HG03457 (cell line): ENCODE data around the gene IFT88.

Experiments
- ATAC-seq: cut with Tn5 transposase; IDR thresholded peaks from one replicate; pipeline ENCODE4 v1.9.1; 2021; ENCODE audit warnings: moderate number of reproducible peaks; ENCODE audit not compliant: unreplicated experiment

The IFT88 gene

DNA sequence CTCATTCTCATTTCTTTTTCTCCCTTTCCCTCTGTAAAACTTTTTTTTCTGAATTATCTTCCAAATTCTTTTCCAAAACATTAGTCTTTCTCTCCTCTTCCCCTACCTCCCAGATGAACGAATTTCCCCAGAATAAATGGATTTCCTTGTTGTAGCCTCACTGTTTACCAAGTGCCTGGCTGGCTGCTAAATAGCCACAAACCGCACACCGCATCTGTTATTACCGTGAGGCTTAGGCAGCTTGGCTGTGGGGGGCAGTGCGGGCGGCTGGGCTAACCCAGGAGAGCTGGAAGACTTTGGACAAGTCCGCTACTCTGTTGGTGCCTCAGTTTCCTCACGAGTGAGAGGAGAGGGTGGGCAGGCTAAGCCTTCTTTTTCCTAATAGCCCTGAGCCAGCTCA lies 147.2 kb downstream of the IFT88 start:
- no peak for ATAC-seq

GRCh38 chr13:20714563-20715329 lies 147.8 kb downstream of the IFT88 start:
- no peak for ATAC-seq

DNA sequence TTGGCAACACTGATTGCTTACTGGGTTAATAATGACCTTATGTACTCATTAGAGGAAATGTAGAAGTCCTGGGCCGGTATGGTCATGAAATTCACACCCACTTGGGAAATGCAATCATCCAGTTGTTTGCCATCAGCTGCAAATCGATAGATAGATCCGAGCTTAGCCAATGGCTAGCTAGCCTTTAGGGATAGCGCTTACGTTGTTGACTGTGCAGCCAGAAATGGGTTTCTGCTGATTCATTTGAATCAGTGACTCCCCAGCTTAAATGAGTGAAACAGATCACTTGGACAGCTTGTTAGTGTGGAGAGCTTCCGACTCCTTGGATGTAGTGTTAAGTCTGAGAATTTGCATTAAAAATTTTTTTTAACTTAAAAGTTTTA lies 148.4 kb downstream of the IFT88 start:
- no peak for ATAC-seq

- ATAC-seq: no peak
Measured at GRCh38 chr13:20716951-20717350, 150.0 kb downstream of the IFT88 start.

GRCh38 chr13:20717581-20718542 lies 150.9 kb downstream of the IFT88 start:
- no peak for ATAC-seq

- no peak for ATAC-seq
Measured at GRCh38 chr13:20718958-20719566, 152.1 kb downstream of the IFT88 start.

DNA sequence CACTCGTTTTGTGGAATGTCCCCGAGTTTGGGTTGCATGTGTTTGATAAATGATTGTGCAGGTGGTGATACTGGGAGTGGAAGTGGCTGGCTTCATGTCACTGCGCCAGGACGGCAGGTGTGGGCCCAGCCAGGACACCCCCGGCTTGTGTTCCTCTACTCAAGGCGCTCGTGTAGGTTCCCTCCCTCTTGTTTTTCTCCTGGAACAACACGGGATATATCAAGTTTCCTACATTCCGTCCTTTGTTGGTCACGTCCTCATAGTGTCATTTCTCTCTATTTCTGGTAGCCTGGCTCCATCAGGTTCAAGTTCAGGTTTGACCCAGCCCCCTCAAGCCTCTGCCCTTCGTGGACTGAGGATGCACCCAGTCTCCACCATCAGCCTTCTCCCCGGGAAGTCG lies 152.8 kb downstream of the IFT88 start:
- no peak for ATAC-seq

- no peak for ATAC-seq
Measured at GRCh38 chr13:20720499-20720898, 153.5 kb downstream of the IFT88 start.

- no peak for ATAC-seq
Measured at GRCh38 chr13:20721058-20721453, 154.1 kb downstream of the IFT88 start.

DNA sequence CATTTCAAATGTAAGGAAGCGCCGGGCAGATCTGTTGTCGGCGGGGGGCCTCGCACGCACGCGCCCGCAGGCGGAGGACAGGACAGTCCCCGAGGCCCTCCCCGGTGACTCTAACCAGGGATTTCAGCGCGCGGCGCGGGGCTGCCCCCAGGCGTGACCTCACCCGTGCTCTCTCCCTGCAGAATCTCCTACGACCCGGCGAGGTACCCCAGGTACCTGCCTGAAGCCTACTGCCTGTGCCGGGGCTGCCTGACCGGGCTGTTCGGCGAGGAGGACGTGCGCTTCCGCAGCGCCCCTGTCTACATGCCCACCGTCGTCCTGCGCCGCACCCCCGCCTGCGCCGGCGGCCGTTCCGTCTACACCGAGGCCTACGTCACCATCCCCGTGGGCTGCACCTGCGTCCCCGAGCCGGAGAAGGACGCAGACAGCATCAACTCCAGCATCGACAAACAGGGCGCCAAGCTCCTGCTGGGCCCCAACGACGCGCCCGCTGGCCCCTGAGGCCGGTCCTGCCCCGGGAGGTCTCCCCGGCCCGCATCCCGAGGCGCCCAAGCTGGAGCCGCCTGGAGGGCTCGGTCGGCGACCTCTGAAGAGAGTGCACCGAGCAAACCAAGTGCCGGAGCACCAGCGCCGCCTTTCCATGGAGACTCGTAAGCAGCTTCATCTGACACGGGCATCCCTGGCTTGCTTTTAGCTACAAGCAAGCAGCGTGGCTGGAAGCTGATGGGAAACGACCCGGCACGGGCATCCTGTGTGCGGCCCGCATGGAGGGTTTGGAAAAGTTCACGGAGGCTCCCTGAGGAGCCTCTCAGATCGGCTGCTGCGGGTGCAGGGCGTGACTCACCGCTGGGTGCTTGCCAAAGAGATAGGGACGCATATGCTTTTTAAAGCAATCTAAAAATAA lies 154.7 kb downstream of the IFT88 start:
- ATAC-seq: no peak

DNA sequence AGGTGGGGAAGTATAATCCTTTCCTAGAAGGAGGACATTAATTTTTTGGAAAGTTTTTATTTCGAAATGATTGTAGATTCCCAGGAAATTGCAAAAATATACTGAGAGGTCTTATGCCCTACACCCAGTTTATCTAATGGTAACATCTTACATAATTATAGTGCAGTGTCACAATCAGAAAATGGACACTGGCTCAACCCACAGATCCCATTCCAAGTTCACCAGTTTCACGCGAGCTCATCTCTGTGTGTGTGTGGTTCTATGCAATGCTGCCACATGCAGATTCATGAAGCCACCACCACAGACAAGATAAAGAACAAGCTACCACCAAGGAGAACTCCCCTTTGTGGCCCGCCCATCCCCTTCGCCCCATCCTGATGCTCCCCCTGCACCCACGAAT lies 160.9 kb downstream of the IFT88 start:
- no peak for ATAC-seq

DNA sequence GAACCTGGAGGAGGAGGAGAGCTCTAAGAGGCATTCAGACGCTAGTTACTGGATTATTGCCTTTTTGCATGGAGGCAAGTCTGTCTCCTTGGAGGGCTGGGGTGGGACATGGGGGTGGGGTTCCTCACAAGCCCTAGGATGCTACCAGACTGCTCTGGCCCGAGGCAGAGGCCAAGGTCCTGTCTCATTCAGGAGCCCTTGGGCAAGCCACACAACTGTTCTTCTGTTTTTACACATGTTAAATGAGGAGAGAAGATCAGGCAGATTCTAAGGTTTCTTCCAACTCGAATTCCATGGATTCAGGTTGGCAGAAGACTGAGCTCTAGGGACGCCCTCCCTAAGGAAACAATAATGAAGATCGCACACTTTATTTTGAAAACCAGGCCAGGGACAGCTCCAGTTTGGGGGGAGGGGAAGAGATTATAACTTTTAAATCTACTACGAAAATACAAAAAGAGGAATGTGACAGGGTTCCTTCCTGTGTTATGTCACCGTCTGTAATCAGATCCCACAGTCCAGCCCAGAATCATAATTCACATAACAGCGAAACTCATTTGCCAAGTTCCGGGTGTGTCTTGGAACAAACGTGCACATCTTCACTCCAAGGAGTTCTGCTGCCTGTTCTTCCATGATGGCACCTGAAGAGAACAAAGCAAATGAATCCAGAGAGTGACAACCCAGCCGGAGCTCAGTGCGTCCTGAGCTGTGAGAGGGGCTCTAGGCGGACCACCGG lies 161.8 kb downstream of the IFT88 start:
- ATAC-seq: no peak

- ATAC-seq: no peak
Measured at GRCh38 chr13:20729633-20730585, 163.0 kb downstream of the IFT88 start.

DNA sequence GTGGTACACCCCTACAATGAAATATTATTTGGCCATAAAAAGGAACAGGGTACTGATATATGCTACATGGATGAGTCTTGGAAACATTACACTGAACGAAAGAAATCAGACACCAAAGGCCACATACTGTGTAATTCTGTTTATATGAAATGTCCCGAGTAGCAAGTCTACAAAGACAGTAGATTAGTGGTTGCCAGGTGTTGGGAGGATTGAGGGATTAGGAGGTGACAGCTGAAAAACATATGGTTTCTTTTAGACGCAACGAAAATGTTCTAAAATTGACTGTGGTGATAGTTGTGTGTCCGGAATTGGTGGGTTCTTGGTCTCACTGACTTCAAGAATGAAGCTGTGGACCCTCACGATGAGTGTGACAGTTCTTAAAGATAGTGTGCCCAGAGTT lies 171.7 kb downstream of the IFT88 start:
- no peak for ATAC-seq

- no peak for ATAC-seq
Measured at GRCh38 chr13:20740021-20740420, 173.1 kb downstream of the IFT88 start.
